HepG2 (cell line): ENCODE data around the gene PRSS12.

Experiments used
- CTCF ChIP-seq: sonication (generic); formaldehyde crosslinking; IDR thresholded peaks from 2 replicates; pipeline ENCODE4 v1.5.0; 2020; ENCODE audit warnings: mild to moderate bottlenecking, missing genetic modification reagents, moderate library complexity
- ZNF10 ChIP-seq: sonication (generic); formaldehyde crosslinking; IDR thresholded peaks from 2 replicates; pipeline ENCODE4 v1.4.0; 2020; ENCODE audit warnings: mild to moderate bottlenecking, low read depth, missing genetic modification reagents, borderline replicate concordance
- ZNF350 ChIP-seq: sonication (generic); formaldehyde crosslinking; IDR thresholded peaks from 2 replicates; pipeline ENCODE4 v1.4.0; 2020; ENCODE audit warnings: mild to moderate bottlenecking, low read depth, missing genetic modification reagents, borderline replicate concordance
- ZNF777 ChIP-seq: sonication (generic); formaldehyde crosslinking; IDR thresholded peaks from 2 replicates; pipeline ENCODE4 v1.4.0; 2020; ENCODE audit warnings: missing genetic modification reagents
- TF ChIP-seq, protein P1 (sequence below): sonication (generic); formaldehyde crosslinking; IDR thresholded peaks from 2 replicates; pipeline ENCODE4 v1.4.0; 2020; ENCODE audit warnings: missing genetic modification reagents

GRCh38 chr4:118325431-118325830, 27.4 kb downstream of the PRSS12 start:
- TF ChIP-seq ZNF777 (CRISPR knock-in tag), result no peak
- TF ChIP-seq, protein P1, sequence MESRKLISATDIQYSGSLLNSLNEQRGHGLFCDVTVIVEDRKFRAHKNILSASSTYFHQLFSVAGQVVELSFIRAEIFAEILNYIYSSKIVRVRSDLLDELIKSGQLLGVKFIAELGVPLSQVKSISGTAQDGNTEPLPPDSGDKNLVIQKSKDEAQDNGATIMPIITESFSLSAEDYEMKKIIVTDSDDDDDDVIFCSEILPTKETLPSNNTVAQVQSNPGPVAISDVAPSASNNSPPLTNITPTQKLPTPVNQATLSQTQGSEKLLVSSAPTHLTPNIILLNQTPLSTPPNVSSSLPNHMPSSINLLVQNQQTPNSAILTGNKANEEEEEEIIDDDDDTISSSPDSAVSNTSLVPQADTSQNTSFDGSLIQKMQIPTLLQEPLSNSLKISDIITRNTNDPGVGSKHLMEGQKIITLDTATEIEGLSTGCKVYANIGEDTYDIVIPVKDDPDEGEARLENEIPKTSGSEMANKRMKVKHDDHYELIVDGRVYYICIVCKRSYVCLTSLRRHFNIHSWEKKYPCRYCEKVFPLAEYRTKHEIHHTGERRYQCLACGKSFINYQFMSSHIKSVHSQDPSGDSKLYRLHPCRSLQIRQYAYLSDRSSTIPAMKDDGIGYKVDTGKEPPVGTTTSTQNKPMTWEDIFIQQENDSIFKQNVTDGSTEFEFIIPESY (CRISPR knock-in tag), result no peak
- TF ChIP-seq CTCF (CRISPR knock-in tag), result no peak
- no peak for TF ChIP-seq ZNF10 (CRISPR knock-in tag)
- no peak for TF ChIP-seq ZNF350
